AG04450 (cell line): ENCODE data around the gene MTMR3. TPM values are rescaled to one million over a fixed set of nuclear protein-coding genes. Genes with fewer than 3 reads are reported as not detected.
A peak's percentile ranks its signal among the peaks of the same experiment; 100 is the strongest.

Experiments
- CTCF ChIA-PET: fragments of 300-600, 350-600 bp; formaldehyde crosslinking; extraction: SDS; loops from one replicate; lab custom pipeline; 2022; ENCODE audit warnings: antibody characterized with exemption, inconsistent platforms; lab: Charles Lee
- POLR2A ChIA-PET: fragments of 350-600 bp; formaldehyde crosslinking; extraction: SDS; loops from one replicate; lab custom pipeline; 2021; ENCODE audit warnings: antibody characterized with exemption, inconsistent platforms; lab: Yijun Ruan, JAX
- DNase-seq: peaks from one replicate; pipeline ENCODE4 v3.0.0-alpha.2; 2011; ENCODE audit warnings: low read depth, low spot score
- H3K27ac ChIP-seq: one replicate; pipeline ENCODE4 v1.5.1; 2012; ENCODE audit warnings: low read depth, low read length, control low read depth
- H3K27me3 ChIP-seq: one replicate; pipeline ENCODE4 v1.6.0; 2012; ENCODE audit warnings: low read length; ENCODE audit not compliant: control insufficient read depth, insufficient read depth
- H3K4me3 ChIP-seq: 2 replicates; pipeline ENCODE4 v1.5.1; 2011; ENCODE audit warnings: mild to moderate bottlenecking, low read depth, low read length, control low read depth
- H3K9me3 ChIP-seq: 2 replicates; pipeline ENCODE4 v1.5.1; 2012; ENCODE audit warnings: low read length; ENCODE audit not compliant: control insufficient read depth, insufficient read depth
- CTCF ChIP-seq: IDR thresholded peaks from 2 replicates; pipeline ENCODE4 v1.5.1; 2011; ENCODE audit warnings: low read depth, low read length, control low read depth, inconsistent platforms
- polyA plus RNA-seq: library from polyadenylated mRNA; depleted of rRNA; stranded (reverse); fragments of >200 nt; gene quantifications from 2 replicates; pipeline ENCODE4 v1.2.3, GENCODE V29; 2011

The MTMR3 gene
- polyA plus RNA-seq, 1 experiment = 27.8 TPM

GRCh38 chr22:29907753-29908515 lies 25.0 kb downstream of the MTMR3 start:
- no peak for TF ChIP-seq CTCF
- H3K27me3 ChIP-seq = no peaks in the 10 kb centered on the region
- ChIA-PET CTCF (interaction anchor here (0.6 to 2.4 kb wide), 3 partner anchors 32 to 348 kb away, joined by 3 to 12 read pairs (median 4); no protein-coding TSS in a partner anchor), POLR2A (interaction anchor here (1.3 kb wide), 1 partner anchor 24 kb away, joined by 4 read pairs; no protein-coding TSS in a partner anchor)
- peak; percentile 96 for DNase-seq
- peak overlapping the region; percentile 65 for H3K27ac ChIP-seq
- no peak overlapping the region; the same call in 1 of the 2 replicates for H3K4me3 ChIP-seq
- H3K9me3 ChIP-seq = no peaks in the 10 kb centered on the region

GRCh38 chr22:29912141-29912540 lies 29.2 kb downstream of the MTMR3 start:
- no peak for TF ChIP-seq CTCF
- no peak overlapping the region for H3K27ac ChIP-seq
- H3K4me3 ChIP-seq = no peak overlapping the region
- H3K27me3 ChIP-seq = no peaks in the 10 kb centered on the region
- DNase-seq = no peak
- ChIA-PET POLR2A (interaction anchor here (0.9 kb wide), 1 partner anchor 33 kb away, joined by 3 read pairs; no protein-coding TSS in a partner anchor), CTCF (interaction anchor here (2.1 kb wide), 1 partner anchor 93 kb away, joined by 5 read pairs; no protein-coding TSS in a partner anchor)
- H3K9me3 ChIP-seq = no peaks in the 10 kb centered on the region

- no peaks in the 10 kb centered on the region for H3K27me3 ChIP-seq
- peak overlapping the region; percentile 65 for H3K27ac ChIP-seq
- H3K9me3 ChIP-seq = no peaks in the 10 kb centered on the region
- POLR2A ChIA-PET = interaction anchor here (0.9 kb wide), 1 partner anchor 33 kb away, joined by 3 read pairs; no protein-coding TSS in a partner anchor
- TF ChIP-seq CTCF = no peak
- DNase-seq = peak; percentile 85
- no peak overlapping the region for H3K4me3 ChIP-seq
- CTCF ChIA-PET = interaction anchor here (2.1 kb wide), 1 partner anchor 92 kb away, joined by 5 read pairs; no protein-coding TSS in a partner anchor
These were observed 29.8 kb downstream of the MTMR3 start for GRCh38 chr22:29912605-29913398.

DNA sequence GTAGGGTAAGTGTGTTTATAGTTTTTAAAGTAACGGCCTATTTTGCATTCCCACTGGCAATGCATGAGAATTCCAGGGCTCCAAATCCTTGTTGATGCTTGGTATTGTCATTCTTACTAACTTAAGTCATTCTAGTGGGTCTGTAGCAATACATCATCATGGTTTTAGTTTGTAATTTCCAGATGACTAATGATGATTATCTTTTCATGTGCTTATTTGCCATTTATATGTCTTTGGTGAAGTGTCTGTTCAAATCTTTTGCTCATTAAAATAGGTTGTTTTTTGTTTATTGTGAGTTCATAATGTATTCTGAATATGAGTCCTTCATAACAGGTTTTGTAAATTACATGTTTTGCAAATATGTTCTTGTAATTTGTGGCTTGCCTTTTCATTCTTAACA lies 31.2 kb downstream of the MTMR3 start:
- POLR2A ChIA-PET = interaction anchor here (0.5 to 1.0 kb wide), 4 partner anchors 38 to 232 kb away, joined by 3 to 4 read pairs (median 3); no protein-coding TSS in a partner anchor
- H3K9me3 ChIP-seq = no peaks in the 10 kb centered on the region
- no peak overlapping the region for H3K27ac ChIP-seq
- no peak overlapping the region for H3K4me3 ChIP-seq
- DNase-seq = peak; percentile 34
- TF ChIP-seq CTCF = no peak
- CTCF ChIA-PET = interaction anchor here (2.1 kb wide), 1 partner anchor 91 kb away, joined by 5 read pairs; no protein-coding TSS in a partner anchor
- H3K27me3 ChIP-seq = no peaks in the 10 kb centered on the region
